ENCODE measurements around the gene ABTB2.

ABTB2 gene

DNA sequence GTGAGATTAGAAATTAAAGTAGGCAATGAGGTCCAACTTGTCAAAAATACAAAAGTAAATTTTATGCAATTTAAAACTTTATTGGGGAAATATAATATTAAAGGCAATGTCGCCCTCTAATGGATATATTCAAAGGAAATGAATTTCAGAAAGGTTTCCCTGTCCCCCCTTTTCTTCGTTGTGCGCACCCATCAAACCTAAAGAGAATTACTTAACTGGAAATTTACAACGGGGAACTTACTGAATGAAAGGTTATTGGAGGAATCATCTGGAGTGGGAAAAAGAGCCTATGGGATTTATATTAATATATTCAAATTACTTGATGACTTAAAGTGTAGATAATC, 1.7 kb upstream of the ABTB2 start:
- no peak for DNase-seq

DNA sequence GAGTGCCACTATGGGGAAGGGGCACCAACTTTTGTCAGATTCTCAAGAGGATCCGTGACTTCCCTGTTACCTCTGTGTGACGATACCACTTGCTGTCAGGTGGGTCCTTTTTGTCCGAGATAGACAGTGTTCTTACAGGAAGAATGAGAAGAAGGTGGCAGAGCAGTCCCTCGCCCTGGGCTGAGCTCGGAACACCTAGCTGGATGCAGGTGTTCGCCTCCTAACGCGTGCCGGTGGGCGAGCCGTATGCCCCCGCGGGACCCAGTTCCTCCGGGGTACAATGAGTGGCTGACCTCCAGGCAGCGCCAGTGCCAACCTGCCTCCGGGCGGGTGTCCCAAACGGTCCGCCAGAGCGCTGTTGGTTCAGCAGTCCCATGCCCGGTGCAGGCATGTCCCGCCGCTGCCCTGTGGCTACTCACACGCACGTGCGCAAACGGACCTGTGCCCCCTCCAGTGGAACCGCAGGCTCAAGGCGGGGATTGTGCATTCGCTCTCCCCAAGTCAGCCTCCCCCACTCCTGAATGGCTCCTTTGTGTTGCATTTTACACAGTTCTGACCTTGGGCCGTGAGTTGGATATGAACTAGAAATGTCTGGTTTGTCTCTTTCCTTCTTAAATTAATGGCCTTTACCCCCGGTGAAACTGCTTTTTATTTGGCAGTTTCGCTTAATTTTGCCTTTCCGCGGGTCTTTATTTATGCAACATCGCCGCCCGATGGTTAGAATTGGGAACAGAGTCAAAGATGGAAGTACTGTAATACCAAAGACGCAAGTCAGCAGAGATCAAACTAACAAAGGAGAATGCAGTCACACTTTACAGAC, 1.1 kb upstream of the ABTB2 start:
- DNase-seq: peak; percentile 93

DNA sequence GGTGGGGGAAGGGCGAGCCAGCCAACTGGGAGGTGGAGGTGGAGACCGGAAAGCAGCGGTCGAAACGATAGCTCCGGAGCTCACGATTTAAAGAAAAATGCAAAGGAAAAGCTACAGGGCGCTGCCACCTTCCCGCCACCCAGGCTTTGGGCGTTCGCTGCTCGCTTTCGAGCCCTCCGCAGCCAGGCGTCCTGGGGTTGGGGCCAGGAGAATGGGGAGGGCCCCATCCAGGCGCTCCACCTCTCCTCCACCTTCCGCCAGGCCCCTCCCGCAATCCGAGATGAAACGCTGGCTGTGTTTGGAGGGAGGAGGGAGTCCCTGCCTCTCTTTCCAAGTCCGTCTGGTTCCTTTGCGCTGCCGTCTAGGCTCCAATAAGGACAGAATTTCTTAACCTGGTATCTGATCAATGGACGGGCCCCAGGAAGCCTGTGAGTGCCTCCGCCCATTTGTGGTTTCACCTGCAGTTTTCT, 483 bp upstream of the ABTB2 start:
- peak; percentile 94 for DNase-seq

DNA sequence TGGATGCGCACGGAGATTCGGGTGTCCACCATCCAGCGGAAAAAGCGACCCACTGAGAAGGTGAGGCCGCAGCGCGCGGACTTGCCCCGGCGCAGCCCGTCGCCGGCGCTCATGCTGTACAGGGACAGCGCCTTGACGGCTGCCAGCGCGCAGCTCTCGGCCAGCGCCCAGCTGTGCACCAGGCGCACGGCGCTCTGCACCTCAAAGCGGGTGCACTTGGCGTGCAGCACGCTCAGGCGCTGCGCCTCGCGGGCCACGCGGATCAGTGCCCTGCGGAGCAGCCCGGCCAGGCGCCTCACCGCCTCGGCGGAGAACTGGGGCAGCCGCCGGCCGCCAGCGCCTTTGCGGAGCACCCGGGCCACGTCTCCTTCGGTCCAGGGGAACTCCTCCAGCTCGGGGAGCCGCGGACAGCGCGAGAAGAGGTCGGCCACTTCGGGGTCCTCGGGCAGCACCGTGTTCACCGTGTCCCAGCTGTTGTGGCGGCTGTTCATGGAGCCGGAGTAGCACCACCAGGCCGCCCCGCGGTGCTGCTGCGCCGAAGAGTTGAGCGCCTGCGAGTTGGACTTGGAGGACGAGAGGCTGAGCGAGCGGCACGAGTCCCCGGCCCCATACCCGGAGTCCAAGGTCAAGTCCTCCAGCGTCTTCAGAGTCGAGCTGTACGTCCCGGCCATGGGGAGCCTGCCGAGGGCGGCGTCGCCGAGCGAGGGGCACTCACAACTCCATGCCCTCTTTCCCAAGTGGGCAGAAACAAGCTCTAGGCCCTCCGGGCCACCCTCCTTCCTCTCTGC, 703 bp downstream of the ABTB2 start:
- DNase-seq: peak; percentile 74

DNA sequence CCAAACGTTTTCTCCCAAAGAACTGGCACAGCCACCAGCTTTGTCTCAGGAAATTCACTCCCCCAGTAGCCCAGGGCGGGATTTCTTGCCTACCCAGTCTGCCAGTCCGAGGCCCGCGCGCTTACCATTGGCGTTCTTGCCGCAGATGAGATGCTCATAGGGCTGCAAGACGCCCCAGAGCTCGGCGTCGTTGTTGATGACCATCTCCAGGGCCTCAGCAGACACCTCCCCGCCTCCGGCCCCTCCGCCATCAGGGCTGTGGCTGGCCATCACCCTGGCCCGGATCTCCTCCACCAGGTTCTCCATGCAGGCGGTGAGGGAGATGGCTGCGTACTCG, 1.3 kb downstream of the ABTB2 start:
- no peak for DNase-seq

DNA sequence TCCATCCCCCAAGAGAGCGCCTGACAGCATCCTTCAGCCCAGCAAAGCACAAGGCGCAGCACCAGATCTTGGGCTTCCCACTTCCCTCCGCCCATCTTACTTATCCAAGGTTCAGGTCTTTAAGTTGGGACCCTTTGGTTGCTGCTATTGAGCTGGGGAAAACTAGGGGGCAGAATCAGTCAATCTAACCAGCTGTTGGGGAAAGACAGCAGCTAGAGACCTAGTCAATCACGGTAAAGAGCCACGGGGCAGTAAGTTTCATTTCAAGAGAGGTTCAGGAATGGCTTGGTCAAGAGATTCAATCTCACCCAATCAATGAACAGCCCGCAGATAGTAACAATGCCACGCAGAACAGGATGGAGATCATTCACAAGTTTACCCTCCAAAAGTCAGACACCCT, 1.7 kb downstream of the ABTB2 start:
- no peak for DNase-seq

DNA sequence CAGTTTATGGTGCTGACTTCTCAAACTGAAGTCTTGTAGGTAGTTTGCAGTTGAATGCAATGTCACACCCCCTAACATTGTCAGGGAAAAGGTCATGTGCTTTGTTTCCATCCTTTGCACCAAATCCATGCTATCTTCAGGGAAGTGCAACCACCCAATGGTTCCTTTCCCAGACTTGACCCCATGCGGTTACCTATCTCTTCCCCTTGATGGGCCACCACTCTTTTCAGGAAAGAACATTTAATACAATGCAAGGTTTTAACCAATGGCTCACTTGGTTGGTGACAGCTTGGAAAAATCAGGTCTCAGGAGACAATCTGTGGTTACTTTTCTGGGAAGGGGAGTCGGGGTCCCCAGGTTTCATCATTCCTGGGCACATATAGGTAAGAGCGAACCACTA, 2.1 kb downstream of the ABTB2 start:
- DNase-seq: no peak

DNA sequence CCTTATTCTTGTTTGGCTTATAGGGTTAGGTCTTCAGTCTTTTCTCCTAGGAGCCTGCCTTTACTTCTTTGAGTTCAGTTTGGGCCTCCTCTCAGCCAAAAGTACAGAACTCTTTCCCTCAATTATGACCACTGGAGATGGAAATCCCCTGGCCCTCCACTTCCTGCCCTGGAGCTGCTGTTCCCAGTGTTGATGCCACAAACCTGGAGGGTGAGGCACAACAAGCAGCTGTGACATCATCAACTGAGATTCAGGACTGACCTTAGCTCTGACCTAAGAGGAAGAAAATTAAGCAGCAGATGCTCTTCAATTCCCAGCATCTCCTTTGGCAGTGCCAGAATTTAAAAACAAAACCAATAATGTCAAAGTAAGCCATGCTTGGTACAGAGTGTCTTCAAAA, 3.0 kb downstream of the ABTB2 start:
- DNase-seq: no peak

DNA sequence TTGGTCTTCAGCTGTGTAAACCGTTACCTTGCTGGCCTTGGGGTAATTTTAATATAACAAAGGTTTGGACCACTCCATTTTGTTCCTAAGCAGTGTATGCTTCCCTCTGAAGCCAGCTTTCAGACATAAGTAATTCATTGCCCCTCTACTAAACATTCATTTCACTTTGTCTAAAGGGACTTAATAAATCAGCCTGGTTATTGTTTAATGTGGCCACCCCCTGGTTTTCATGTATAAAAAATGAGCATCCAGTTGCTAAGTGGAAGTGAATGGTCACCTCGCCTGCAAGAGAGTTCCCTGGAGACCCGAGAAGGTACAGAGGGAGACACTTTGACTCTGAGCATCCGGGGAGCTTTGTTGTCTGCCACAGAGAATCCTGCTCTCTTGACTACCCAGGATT, 3.9 kb downstream of the ABTB2 start:
- DNase-seq: no peak

DNA sequence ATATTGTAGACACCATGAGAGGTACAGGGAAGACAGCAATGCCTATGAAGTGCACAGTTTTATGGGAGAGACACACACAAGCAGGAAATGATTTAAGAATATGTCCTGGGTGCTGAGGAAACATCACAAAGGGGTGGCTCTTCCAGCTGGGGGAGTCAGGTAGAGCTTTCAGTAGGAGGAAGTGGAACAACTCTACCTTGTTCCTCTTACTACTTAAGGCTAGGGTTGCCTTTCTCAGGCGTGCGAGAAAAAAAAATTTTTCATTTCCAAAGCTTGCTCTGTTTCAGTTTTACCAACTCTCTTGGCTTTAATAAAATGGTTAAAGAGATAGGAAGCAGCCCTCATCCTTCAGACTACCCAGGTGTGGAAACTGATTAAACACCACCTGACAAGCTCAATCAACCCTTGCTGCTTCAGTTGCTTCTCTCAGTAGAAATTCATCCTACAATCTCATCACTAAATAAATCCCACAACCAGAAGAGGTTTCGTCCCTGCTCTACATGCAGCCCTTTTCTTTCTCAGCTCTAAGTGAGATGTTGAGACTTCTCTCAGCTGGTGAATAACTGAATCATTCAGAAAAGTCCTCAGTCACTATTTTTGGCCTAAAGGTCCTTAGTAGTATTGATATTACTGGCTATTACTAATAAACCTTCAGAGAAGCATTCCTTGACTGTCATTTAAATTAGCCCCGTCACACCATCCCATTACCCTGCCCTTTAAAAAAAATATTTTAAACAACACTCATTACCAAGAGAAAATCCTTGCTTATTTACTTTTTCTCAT, 5.9 kb downstream of the ABTB2 start:
- DNase-seq: no peak

DNA sequence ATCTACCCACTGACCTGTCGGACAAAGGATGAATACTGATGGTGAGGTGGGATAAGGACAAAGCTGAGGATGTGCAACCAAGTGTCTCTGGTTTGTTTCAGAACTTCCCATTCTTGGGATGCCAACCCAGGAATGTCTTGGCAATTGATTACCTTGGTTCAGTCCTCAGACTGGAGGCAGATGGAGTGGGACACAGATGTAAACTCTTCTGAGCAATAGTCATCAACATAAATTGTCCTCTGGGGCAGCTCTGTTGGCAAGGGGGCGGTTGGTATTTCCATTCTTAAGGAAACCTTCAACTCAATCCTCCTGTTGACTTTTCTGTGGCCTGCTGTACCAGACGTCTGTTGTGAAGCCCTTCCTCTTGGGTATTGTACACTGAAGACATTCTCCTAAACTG, 6.8 kb downstream of the ABTB2 start:
- DNase-seq: no peak

DNA sequence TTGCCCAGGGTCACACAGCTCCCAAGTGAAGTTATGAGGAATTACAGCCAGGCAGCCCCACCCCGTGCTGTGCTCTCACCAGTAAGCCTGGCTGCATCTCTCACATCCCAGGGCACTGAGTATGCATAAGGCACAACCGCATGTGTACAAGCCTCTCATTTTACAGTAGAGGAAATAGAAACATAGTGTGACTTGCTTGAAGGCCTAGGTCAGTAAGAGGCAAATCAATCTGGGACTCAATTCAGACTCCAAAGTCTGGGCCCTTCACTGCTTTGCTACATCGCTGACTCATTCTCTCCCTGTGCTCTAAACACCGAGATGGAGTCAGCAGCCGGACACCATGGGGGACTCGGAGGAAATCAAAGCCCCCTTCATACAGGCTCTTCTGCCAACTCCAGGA, 7.9 kb downstream of the ABTB2 start:
- DNase-seq: no peak

DNA sequence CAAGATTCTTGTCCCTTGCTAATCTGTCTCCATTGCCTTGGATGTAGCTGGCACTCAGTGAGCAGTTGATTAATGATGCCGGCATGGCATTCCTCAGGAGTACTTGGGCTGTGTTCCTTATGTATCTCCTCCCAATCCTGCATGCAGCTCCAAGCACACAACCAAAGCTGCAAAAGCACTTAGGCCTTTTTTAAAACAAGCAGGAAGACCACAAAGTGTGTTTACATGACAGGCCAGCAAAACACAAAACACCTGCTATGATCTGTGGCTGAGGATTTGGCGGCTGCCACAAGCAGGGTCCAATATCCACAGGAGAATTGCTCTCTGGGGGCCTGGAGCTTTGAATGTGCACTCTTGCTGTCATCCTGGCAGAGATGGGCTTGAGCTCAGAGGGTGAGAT, 8.9 kb downstream of the ABTB2 start:
- DNase-seq: no peak

DNA sequence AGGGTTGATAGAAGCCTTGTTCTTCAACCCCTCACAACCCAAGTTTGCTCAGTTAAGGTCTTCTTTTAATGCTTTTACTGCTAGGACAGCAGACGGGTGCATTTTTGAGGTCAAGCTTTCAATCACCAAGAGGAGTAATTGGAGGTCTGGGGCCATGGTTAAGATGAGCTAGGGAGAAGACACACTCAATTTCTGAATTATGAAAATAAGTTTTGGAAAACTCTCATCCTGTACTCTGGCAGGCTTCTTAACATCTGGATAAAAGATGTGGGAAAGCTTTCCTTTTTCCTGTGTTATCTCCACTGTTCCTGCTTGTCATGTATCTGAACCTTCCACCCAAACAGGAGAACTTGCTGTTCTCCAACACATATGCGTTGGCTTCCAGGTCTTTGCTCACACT, 9.7 kb downstream of the ABTB2 start:
- DNase-seq: no peak

DNA sequence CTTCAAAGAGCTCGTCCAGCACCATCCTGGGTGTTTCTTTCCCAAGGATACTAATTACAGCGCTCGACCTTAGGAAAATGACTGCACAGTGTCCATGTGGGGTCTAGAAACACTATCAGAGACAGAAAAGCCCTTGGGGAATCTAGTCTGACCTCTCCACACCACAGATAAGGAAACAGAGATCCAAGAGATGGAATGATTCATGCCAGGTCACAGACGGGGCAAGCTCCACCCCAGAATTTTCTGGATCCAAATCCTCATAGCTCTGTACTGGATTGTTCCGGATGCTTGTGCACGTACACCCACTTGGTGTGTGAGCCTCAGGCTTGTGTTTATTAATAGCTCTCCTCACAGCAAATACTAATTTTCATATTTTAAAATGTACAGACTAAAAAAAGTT, 11.3 kb downstream of the ABTB2 start:
- DNase-seq: no peak

DNA sequence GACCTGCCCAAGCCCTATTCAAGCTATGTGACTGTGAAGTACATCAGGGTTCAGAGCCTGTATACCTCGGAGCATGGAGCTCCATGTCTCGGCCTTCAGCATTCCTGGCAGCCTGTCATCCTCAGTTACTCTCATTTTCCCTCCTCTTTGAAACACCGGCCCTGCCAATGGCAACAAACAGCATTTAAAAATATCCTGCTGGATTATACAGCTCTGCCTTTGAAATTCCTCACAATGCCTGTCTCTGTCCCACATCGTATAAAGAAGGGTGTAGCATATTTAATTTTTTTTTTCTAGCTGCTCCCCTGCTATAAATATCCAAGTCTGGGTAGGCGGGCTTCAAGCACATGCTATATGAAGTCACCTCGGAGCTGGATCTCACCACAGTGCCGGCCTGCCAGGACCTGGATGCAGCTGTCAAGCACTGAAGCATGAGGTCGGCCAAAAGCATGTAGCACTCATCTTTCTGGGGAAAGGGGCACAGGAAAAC, 11.8 kb downstream of the ABTB2 start:
- no peak for DNase-seq

DNA sequence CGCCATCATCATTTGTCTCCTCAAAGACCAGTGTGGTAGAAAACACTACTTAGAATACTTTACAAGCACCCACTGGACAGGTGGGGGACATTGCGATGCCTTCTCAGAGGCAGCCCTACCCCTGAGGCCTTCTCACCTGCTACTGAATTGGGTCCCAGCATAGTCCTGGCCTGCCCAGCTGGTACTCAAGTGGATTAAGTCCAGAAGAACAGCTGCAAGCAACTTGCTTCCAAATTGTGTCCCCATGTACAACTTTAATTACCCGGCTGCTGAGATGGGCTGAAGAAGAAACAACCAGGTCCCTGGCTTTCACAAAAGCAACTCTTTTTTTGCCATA, 12.3 kb downstream of the ABTB2 start:
- DNase-seq: no peak

DNA sequence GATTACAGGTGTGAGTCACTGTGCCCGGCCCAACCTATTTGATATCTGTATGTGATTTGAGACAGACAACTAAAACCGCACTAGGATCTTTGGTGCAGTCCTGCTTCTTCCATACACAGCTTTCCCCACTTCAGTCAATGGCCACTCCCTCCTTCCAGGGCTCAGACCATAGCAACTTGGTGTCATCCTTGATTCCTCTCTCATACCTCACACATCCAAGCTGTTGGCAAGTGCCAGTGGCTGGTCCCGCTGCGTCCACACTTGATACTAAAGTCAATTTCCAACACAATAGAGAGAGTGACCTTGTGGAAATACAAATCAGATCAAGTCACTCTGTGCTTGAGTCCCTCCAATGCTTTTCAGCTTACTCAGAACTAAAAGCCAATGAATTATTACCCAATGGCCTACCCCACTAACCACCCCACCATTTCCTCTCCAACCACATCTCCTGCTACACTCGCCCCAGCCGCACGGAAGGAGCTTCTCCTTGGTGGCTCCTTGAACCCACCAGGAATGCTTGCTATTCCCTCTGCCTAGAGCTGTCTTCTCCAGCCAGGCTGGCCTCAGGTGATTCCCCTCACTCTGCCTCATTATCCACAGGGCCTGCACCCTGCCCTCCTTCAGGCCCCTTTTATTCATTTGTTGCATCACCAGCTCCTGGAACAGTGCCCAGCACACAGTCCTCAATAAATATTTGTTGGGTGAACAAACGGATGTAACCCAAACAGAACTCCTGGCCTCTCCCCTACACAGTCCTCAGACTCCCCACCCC, 12.9 kb downstream of the ABTB2 start:
- peak; percentile 22 for DNase-seq

DNA sequence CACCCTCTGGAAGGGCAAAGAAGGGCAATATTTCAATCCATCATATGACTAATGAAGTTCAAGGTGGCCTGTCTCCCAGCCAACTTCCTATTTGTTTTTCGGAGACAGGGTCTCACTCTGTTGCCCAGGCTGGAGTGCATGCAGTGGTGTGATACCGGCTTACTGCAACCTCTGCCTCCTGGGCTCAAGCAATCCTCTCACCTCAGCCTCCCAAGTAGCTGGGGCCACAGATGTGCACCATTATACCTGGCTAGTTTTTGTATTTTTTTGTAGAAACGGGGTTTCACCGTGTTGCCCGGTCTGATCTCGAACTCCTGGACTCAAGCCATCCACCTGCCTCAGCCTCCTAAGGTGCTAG, 13.4 kb downstream of the ABTB2 start:
- no peak for DNase-seq

DNA sequence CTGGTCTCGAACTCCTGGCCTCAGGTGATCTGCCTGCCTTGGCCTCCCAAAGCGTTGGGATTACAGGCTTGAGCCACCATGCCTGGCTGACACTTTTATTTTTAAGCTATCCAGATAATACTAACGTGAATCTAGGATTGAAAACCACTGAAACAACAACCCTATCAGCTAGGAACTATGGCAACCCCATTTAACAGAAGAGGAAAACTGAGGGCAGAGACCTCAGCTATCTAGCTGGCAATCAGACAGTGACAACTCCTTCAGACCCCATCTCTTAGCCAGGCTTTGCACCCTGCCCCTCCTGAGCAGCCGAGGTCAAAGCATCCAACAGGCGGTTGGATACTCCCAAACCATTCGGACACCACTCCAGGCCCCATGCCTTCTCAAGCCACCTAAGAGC, 14.1 kb downstream of the ABTB2 start:
- DNase-seq: no peak

DNA sequence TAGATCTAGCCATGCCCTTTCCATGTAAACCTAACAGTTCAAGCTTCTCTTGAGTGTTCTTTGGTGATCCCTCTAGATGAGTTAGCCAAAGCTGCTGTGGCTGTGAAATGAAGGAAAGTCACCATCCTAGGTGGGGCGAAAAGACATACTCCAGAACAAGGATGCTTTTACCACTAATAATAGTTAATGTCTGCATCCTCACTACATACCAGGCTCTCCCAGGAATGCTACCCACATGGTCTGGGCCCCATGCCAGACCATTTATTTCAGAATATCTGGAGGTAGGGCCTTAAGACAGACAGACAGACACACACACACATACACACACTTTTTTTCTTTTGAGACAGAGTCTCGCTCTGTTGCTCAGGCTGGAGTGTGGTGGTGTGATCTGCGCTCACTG, 14.7 kb downstream of the ABTB2 start:
- no peak for DNase-seq

DNA sequence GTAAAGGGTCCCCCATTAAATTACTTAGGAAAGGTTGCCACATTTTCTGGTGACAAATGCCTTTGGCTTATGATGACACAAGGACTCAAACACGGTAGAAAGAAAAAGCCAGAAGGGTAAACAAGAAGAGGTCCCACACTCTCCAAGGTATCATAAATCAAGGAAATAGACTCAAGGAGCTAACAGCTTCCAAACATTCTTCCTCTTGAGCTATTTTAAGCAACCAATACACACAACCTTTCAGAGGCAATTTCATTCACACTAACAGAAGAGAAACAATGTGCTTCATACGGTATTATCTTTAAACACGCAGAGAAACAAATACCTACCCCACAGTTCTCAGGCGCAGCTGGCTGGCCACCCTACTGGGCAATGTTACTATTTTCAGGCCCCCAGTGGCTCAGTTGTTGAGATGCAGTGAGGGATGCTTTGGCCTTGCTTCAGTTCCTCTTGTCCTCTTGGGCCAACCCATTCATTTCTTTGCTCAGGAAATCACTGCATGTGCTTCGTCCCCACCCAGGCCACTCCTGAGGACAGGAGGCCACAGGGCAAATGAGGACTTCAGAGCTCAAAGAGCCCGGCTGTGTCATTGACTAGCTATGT, 15.8 kb downstream of the ABTB2 start:
- DNase-seq: no peak

DNA sequence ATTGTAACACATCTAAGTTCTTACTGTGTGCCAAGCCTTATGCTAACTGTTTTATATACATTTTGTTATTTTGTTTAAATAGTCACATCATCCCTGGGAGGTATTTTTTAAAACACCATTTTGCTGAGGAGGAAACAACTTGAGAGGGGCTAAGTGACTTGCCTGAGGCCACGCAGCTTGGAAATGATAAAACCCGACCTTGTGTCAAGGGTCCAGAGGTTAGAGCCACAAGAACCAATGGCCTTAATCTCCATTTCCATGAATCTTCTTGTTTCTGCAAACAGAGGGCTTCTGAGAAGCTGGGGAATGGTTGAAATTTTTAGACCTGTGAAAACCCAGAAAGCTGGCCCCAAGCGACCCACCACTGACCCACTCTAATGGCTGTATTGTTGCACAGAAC, 16.7 kb downstream of the ABTB2 start:
- DNase-seq: no peak

Measured in NCI-H2171 treated with DMSO at 0.1 percent for 48 hours (cell line).